Spleen (tissue), 7 donors: ENCODE measurements around the gene UTS2R.

Experiments used
- POLR2A ChIP-seq, 3 donors: fragments of 450-650 bp; IDR thresholded peaks; one replicate each; pipeline ENCODE4 v1.5.1; 2017; ENCODE audit warnings: antibody characterized with exemption in 3 of 3, mild to moderate bottlenecking in 1 of 3
- POLR2AphosphoS5 ChIP-seq, 3 donors: sonication (generic); formaldehyde crosslinking; IDR thresholded peaks; one replicate each; pipeline ENCODE4 v1.5.1; 2017; ENCODE audit warnings: antibody characterized with exemption in 3 of 3
- TF ChIP-seq, protein P1 (sequence below), 11 experiments: fragments of 200-600 bp in 7 of 11; fragments of 450-650 bp in 4 of 11; sonication (generic) in 4 of 11; IDR thresholded peaks in 8 of 11; conservative IDR thresholded peaks in 3 of 11; 1 replicate in 7 of 11; 2 replicates in 4 of 11; pipeline versions ENCODE4 v1.4.0 to v1.8.0; 2016 to 2021; ENCODE audit warnings: antibody characterized with exemption in 11 of 11, inconsistent platforms in 4 of 11, mild to moderate bottlenecking in 1 of 11
- donor health status: DM: no; HTN: no; CAD: no; lungs with moderate emphysema.
- donor health status: DM: no; HTN: no; CAD: no.
- donor health status: DM: no; HTN: no; CAD: no.

GRCh38 chr17:82327289-82327688 lies 44.3 kb upstream of the UTS2R start:
- TF ChIP-seq, protein P1, sequence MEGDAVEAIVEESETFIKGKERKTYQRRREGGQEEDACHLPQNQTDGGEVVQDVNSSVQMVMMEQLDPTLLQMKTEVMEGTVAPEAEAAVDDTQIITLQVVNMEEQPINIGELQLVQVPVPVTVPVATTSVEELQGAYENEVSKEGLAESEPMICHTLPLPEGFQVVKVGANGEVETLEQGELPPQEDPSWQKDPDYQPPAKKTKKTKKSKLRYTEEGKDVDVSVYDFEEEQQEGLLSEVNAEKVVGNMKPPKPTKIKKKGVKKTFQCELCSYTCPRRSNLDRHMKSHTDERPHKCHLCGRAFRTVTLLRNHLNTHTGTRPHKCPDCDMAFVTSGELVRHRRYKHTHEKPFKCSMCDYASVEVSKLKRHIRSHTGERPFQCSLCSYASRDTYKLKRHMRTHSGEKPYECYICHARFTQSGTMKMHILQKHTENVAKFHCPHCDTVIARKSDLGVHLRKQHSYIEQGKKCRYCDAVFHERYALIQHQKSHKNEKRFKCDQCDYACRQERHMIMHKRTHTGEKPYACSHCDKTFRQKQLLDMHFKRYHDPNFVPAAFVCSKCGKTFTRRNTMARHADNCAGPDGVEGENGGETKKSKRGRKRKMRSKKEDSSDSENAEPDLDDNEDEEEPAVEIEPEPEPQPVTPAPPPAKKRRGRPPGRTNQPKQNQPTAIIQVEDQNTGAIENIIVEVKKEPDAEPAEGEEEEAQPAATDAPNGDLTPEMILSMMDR (IDR thresholded peaks at IDR 0.05 in 8 of 11, conservative IDR thresholded peaks at IDR 0.05 in 3 of 11) = no peak
- no peak for TF ChIP-seq POLR2AphosphoS5 (IDR thresholded peaks at IDR 0.05)
- TF ChIP-seq POLR2A (IDR thresholded peaks at IDR 0.05) = no peak
